CD4-positive, alpha-beta T cell (primary cell): Measurements from ENCODE around the gene MBD5. TPM values are rescaled to one million over a fixed set of nuclear protein-coding genes. Genes with fewer than 3 reads are reported as not detected.

Experiments used
- ATAC-seq: fragments of 200-7000 bp; cut with Tn5 transposase; one replicate; pipeline ENCODE4 v1.10.0; 2022; ENCODE audit warnings: mild to moderate bottlenecking; ENCODE audit not compliant: poor library complexity
- CTCF ChIA-PET: fragments of 350-600 bp; sonication (Branson Sonifier 250); formaldehyde crosslinking; loops from one replicate; lab custom pipeline; 2021; ENCODE audit warnings: antibody characterized with exemption, inconsistent platforms; lab: Charles Lee
- POLR2A ChIA-PET: fragments of 350-600 bp; sonication (Branson Sonifier 250); formaldehyde crosslinking; loops from one replicate; lab custom pipeline; 2021; ENCODE audit warnings: antibody characterized with exemption, inconsistent platforms; lab: Charles Lee
- DNase-seq, 14 experiments: peaks; one replicate each; pipeline ENCODE4 v3.0.0-alpha.2; 2013 to 2020; ENCODE audit warnings: mixed read lengths in 2 of 14
- H3K27ac ChIP-seq, 2 donors: one replicate each; pipeline versions ENCODE4 v1.5.1 to v1.7.0; 2013; ENCODE audit warnings: low read length in 2 of 2, low read depth in 1 of 2, mild to moderate bottlenecking in 1 of 2
- H3K27me3 ChIP-seq, 2 experiments: 1 replicate in 1 of 2; 2 replicates in 1 of 2; pipeline versions ENCODE4 v1.6.1 to v1.7.0; 2013; ENCODE audit warnings: low read length in 2 of 2, control low read depth in 1 of 2, mild to moderate bottlenecking in 1 of 2, moderate library complexity in 1 of 2; ENCODE audit not compliant: insufficient read depth in 2 of 2, control insufficient read depth in 1 of 2
- H3K36me3 ChIP-seq: one replicate; pipeline ENCODE4 v1.6.1; 2013; ENCODE audit warnings: low read length, control low read depth; ENCODE audit not compliant: insufficient read depth
- H3K4me1 ChIP-seq: one replicate; pipeline ENCODE4 v1.6.1; 2013; ENCODE audit warnings: low read length, control low read depth; ENCODE audit not compliant: insufficient read depth
- H3K4me3 ChIP-seq: one replicate; pipeline ENCODE4 v1.5.1; 2013; ENCODE audit warnings: mild to moderate bottlenecking, low read length, moderate library complexity
- H3K9me3 ChIP-seq, 2 experiments: 1 replicate in 1 of 2; 2 replicates in 1 of 2; pipeline versions ENCODE4 v1.6.1 to v1.7.0; 2013; ENCODE audit warnings: low read length in 2 of 2, mild to moderate bottlenecking in 2 of 2, control low read depth in 1 of 2, moderate library complexity in 1 of 2; ENCODE audit not compliant: control insufficient read depth in 1 of 2, insufficient read depth in 1 of 2
- H3K27ac Mint-ChIP-seq: one replicate; pipeline ENCODE4 v1.8.0; 2020; ENCODE audit warnings: mixed read lengths
- H3K27me3 Mint-ChIP-seq: one replicate; pipeline ENCODE4 v1.8.0; 2021; ENCODE audit warnings: mixed read lengths
- H3K36me3 Mint-ChIP-seq: one replicate; pipeline ENCODE4 v1.8.0; 2021; ENCODE audit warnings: low read depth, mixed read lengths
- H3K4me1 Mint-ChIP-seq: one replicate; pipeline ENCODE4 v1.8.0; 2021; ENCODE audit warnings: low read depth, mixed read lengths
- H3K4me3 Mint-ChIP-seq: one replicate; pipeline ENCODE4 v1.8.0; 2020; ENCODE audit warnings: mild to moderate bottlenecking, mixed read lengths
- H3K9me3 Mint-ChIP-seq: one replicate; pipeline ENCODE4 v1.8.0; 2020; ENCODE audit warnings: mixed read lengths
- CTCF ChIP-seq: fragments of 200-600 bp; IDR thresholded peaks from one replicate; pipeline ENCODE4 v1.8.0; 2022; ENCODE audit warnings: antibody characterized with exemption, mild to moderate bottlenecking
- intact Hi-C, 2 experiments: fragments of 100-400 bp; cut with DNase I in 1 of 2; cut with micrococcal nuclease in 1 of 2; formaldehyde crosslinking; loops; one replicate each; pipeline versions ENCODE4 v1.15.1 to v1.9.0; 2023 to 2025; cut with DNase I, micrococcal nuclease
- total RNA-seq, 174 experiments: library from RNA in 2 of 174; stranded (reverse) in 2 of 174; gene quantifications; one replicate each; pipeline ENCODE4 v1.2.3 and lab custom pipeline; 2021 to 2026

Gene MBD5
- total RNA-seq, 2 experiments from 2014 or later, result 49.8 to 52.9 TPM

DNA sequence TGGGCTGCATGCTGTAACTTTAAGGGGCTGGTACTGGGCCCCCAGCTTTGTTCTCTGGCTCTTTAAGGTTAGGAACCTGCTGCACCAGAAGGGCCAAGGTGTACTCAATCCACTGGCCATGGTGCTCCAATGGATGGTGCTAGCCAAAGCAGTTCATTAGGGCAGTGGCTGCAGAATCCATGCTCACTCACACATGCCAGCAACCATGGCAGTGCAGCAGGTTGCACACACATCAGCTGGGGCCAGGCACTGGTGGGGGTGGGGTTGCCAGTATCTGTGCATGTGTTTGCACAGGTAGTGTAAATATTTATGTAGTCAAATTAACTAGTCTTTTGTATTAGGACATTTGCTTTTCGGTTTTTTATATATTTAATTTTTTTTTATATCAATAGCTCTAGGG lies 395.4 kb downstream of the MBD5 start:
- no peak overlapping the region for H3K27ac ChIP-seq
- no peaks in the 10 kb centered on the region for H3K27me3 ChIP-seq
- no peak overlapping the region for H3K27ac Mint-ChIP-seq
- H3K4me3 Mint-ChIP-seq, result no peak overlapping the region
- H3K9me3 Mint-ChIP-seq, result peaks cover 19% of the 10 kb centered on the region
- ATAC-seq (no peak), DNase-seq (no peak)
- TF ChIP-seq CTCF, result no peak
- intact Hi-C loops, result no loop called here
- H3K9me3 ChIP-seq, result peaks cover 4 to 18% of the 10 kb centered on the region in 2 experiments
- H3K36me3 ChIP-seq, result no peaks in the 10 kb centered on the region
- no peak overlapping the region for H3K4me3 ChIP-seq
- no peaks in the 10 kb centered on the region for H3K4me1 Mint-ChIP-seq
- H3K36me3 Mint-ChIP-seq, result peaks cover 72% of the 10 kb centered on the region
- POLR2A ChIA-PET, result no interaction called here
- H3K4me1 ChIP-seq, result no peaks in the 10 kb centered on the region
- CTCF ChIA-PET, result no interaction called here
- no peaks in the 10 kb centered on the region for H3K27me3 Mint-ChIP-seq

- Histone ChIP-seq H3K36me3 (no peaks in the 10 kb centered on the region), H3K9me3 (no peaks in the 10 kb centered on the region), H3K27ac (no peak overlapping the region), H3K4me1 (no peaks in the 10 kb centered on the region), H3K27me3 (no peaks in the 10 kb centered on the region), H3K4me3 (no peak overlapping the region)
- H3K27me3 Mint-ChIP-seq, result no peaks in the 10 kb centered on the region
- DNase-seq (no peak), ATAC-seq (no peak)
- POLR2A ChIA-PET, result no interaction called here
- no peaks in the 10 kb centered on the region for H3K9me3 Mint-ChIP-seq
- CTCF ChIA-PET, result no interaction called here
- TF ChIP-seq CTCF, result no peak
- no peak overlapping the region for H3K4me3 Mint-ChIP-seq
- intact Hi-C loops, result no loop called here
- H3K36me3 Mint-ChIP-seq, result no peaks in the 10 kb centered on the region
- peaks cover 13% of the 10 kb centered on the region for H3K4me1 Mint-ChIP-seq
- H3K27ac Mint-ChIP-seq, result no peak overlapping the region
Measured at GRCh38 chr2:148430101-148430500, 409.2 kb downstream of the MBD5 start.

DNA sequence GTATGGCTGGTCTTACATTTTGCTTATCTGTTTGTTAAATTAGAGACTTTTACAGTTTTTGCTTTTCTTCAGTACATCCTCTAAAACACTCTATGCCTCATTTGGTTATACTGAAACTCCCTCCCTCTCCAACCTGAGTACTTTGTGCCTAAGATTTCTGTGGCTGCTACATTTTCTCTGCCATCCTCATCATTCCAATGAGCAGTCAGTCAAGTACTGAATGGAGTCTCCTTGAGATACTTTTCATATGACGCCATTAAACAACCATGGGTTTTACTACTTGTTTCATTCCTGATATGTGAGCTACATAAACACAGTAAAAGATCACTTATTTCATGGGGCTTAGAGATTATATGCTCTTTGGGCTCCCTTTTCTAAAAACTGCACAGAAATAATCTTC lies 427.0 kb downstream of the MBD5 start:
- no peaks in the 10 kb centered on the region for H3K4me1 Mint-ChIP-seq
- H3K36me3 ChIP-seq, result no peaks in the 10 kb centered on the region
- ChIA-PET POLR2A (no interaction called here), CTCF (no interaction called here)
- H3K4me3 ChIP-seq, result no peak overlapping the region
- no peak for DNase-seq
- no peaks in the 10 kb centered on the region for H3K9me3 ChIP-seq
- TF ChIP-seq CTCF, result no peak
- H3K4me1 ChIP-seq, result no peaks in the 10 kb centered on the region
- no peak for ATAC-seq
- H3K36me3 Mint-ChIP-seq, result no peaks in the 10 kb centered on the region
- no peak overlapping the region for H3K27ac Mint-ChIP-seq
- intact Hi-C loops, result no loop called here
- no peaks in the 10 kb centered on the region for H3K9me3 Mint-ChIP-seq
- no peak overlapping the region for H3K4me3 Mint-ChIP-seq
- no peaks in the 10 kb centered on the region for H3K27me3 Mint-ChIP-seq
- no peak overlapping the region for H3K27ac ChIP-seq
- H3K27me3 ChIP-seq, result no peaks in the 10 kb centered on the region
